NCI-H446 (cell line): ENCODE results near the gene TK1.

Experiments used
- DNase-seq, 2 experiments: peaks; one replicate each; lab custom pipeline; 2025; lab: John Stamatoyannopoulos, UW

TK1 gene

DNA sequence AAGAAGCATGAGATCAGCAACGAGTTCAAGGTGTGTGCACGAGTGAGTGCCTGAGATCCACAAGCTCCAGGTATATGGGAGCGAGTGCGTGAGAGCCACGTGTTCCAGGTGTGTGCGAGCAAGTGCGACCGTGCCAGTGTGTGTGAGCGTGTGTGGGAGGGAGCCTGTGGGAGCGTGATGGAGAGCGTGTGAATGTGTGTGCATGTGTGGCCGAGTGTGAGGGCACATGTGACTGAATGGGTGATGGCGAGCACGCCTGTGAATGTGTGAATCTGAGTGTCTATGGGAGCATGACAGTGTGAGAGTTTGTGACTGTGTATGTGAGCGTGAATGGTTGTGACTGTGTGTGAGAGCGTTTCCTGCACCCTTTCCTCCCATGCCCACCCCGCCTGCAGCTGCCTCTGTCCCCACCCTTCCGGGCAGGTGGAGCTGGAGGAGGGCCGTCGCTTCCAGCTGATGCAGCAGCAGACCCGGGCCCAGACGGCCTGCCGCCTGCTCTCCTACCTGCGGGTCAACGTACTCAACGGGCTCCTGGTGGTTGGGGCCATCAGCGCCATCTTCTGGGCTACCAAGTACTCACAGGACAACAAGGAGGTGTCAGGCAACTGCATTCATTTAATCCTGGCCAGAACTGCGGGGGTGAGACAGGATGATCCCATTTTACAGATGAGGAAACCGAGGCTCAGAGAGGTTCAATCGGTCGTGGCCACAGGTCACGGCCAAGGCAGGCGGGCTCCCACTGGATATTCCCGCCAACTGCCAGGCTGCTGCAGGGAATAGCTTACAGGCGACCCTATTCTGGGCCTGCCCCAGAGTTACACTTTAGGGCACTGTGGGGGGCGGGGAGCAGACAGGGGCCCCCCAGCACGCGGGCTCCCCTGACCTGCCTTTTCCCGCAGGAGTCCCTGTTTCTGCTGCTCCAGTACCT, 52.6 kb downstream of the TK1 start:
- no peak for DNase-seq

DNA sequence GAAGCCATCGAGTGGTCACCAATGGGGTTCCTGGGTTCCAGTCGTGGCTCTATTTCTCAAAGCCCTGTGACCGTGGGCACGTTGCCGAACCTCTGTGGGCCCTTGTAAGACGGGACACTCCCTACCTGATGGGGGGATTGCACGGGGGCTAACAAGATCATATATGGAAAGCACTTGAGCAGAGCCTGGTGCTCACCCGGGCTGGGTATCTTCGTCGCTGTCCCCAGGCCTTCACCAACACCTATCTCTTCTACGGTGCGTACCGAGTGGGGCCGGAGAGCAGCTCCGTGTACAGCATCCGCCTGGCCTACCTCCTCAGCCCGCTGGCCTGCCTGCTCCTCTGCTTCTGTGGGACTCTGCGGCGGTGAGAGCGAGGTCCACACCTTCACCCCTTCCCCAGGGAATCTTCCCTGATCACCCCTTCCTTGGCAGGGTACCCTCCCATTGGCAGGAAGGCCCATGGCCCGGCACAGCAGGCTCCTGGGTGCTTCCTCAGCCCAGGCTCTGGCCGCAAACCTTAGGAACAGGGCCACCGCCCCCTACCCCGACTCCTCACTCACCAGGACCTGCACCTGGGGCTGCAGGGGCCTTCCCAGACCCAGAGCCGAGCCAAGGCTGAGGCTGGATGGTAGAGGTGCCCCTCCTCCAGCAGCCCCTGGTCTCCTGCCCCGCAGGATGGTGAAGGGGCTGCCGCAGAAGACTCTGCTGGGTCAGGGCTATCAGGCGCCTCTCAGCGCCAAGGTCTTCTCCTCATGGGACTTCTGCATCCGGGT, 53.5 kb downstream of the TK1 start:
- no peak for DNase-seq

DNA sequence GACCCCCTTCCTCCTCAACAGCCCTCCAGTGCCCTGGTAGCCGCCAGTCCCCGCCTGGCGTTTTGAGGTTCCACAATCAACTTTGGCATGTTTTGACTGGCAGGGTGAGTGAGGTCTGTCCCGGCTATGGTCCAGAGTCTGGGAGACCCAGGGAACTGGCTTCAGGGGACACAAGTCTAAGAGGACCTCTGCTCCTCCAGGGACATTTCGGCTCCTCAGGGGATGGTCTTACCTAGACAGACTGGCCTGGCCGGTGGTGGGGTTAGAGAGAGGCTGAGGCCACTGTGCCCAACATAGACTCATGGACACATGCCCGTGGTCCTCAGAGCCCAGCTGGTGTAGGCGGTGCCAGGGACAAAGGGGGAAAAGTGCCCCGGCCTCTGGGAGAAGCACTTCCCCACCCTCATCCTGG, 54.1 kb downstream of the TK1 start:
- DNase-seq, result no peak

DNA sequence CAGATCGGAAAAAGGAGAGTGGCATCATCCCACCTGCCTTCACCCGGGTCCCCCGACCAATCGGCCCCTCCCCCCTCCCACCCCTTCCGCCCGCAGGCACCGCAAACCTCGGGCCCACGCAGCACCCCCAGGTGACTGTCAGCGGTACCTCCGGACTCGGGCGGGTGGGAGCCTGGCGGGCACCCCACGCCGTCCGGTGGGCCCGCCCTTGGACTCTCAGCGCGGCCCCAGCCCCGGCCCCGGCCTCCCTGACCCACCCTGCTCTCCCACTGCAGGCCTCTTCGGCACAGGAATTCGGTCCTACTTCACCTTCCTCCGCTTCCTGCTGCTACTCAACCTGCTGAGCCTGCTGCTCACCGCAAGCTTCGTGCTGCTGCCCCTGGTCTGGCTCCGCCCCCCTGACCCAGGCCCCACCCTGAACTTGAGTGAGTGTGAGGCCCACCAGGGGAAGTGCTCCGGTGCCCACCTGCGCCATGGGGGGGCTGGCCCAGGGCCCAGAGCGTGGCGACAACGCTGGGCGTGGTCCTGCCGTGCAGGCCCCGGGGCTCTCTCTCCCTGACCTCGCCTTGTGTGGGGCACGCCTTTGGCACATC, 54.7 kb downstream of the TK1 start:
- DNase-seq, result no peak

GRCh38 chr17:78131172-78132083, 55.4 kb downstream of the TK1 start:
- DNase-seq, result no peak

- no peak for DNase-seq
Measured at GRCh38 chr17:78130437-78131101, 56.3 kb downstream of the TK1 start, which contains the start of gene TMC8. TMC8 (plus strand) TSS chr17:78130771; CDS start chr17:78131589, 818 bp downstream.

DNA sequence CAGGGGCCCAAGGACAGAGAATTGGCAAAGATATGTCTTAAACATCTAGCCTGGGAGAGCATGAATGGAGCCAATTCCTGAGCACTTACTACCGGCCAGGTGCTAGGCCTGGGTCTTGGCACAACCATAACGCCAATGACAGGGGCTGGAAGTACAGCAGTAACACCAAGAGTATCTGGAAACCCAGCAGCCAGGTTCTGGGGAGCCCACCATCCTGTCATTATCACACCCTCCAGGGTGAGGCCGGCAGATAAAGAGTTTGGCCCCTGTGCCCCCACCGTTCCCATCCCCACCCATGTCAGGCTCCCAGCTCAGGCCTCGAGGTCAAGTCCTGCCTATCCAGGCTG, 56.8 kb downstream of the TK1 start:
- DNase-seq, result no peak

- DNase-seq, result no peak
Measured at GRCh38 chr17:78129351-78130089, 57.3 kb downstream of the TK1 start.

GRCh38 chr17:78128551-78129350, 58.1 kb downstream of the TK1 start, which contains the start of gene TMC6:
TMC6 (minus strand) TSS chr17:78128755; CDS start chr17:78126832, 1,923 bp downstream.
- DNase-seq, result peak in 1 of 2 experiments; percentile 60

- DNase-seq, result no peak
Measured at GRCh38 chr17:78127888-78128550, 58.8 kb downstream of the TK1 start.

DNA sequence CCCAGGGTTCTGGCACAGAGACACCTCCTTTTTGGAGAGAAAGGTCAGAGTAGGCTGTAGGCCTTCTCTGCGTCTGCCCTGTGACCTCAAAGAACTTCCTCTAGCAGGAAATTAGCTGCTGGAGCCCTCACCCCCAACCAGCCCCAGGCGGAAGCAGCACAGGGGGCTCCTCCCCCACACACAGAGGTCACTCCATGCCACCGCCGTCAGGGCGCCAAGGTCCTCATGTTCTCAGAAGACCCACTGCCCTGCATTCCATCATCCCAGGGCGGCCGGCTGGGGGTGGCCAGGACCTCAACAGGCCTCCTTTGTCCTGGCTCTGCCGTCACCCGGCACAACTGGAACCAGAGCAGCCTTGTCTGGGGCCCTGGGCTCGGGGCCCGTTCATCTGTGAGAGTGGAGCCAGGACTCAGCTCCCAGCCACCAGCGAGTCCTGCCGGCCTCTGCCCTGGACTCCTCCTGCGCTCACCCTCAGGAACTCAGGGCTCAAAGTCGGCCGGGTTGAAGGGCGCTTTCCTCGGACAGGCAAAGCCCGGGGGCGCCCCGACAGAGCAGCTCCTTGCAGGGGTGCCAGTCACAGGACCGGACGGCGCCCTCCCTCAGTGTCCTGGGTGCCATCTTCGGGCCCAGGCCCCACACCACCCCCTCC, 59.5 kb downstream of the TK1 start:
- DNase-seq, result no peak

DNA sequence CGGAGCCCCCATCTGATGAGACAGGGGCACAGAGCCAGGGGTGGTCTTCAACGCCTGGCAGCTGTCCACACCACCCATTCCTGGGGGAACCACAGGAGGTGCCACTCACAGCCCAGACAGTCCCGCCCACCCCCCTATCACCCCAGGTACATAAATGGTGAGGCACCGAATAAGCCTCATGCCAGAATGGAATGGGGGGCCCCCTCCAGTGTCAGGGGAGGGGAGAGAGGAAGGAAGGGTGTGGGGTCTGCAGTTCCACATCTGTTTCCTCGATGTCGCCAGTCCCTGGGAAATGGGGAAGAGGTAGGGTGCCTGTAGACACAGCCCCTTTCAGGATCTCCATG, 60.0 kb downstream of the TK1 start:
- no peak for DNase-seq

DNA sequence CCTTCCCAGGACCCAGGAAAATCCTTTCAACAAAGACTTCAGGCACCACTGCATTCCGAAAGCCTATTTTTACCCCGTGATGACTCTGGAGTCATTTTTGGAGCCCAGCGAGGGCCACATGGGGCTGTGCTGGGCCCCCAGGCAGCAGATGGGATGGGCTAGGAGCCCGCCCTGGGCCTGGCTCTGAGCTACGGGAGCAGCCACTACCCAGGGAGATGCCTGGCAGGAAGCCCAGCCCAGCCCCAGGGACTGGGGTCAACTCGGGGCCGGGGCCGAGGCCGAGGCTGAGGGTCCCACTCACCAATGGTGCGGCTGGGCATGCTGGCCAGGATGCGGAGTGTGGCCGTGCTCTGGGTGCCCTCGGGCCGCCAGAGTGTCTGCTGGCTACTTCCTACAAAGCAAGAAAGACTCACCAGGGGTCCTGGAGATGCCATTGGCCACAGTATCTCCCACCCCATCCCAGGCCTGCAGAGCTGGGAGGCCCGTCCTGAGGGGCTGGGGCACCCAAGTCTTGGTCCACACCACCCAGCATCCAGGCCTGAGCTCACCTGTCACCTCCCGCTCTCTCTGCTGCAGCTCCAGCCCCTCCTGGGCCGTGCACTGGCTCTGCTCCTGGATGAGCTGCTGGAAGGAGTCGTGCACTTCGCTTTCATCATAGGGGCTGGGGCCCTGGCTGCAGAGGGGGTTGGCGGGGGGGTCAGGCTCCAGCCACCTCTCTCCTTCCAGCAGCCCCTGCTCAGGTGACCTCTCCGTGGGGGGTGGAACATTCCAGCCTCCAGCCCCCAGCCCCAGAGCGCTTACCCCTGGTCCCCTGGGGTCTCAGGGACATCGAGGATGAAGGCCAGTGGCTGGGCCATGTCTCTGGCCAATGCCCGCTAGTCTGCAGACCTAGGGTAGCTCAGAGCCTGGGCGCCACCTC, 60.6 kb downstream of the TK1 start:
- DNase-seq, result peak; percentile 26 to 76

- no peak for DNase-seq
Measured at GRCh38 chr17:78125138-78125913, 61.5 kb downstream of the TK1 start.

DNA sequence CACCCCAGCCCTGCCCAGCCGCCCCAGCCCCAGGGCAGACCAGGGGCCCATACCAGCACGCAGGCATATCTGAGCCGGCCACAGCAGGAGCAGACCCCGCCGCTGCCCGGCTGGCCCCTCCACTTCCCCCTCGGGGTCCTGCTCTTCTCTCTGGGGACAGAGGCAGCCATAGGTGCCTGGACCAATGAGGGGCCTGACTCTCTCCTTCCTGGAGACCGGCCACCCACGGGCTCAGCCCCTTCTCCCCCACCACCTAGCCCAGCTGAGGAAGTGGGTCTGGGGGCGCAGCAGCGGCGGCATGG, 62.1 kb downstream of the TK1 start:
- DNase-seq, result no peak
